Esophagus mucosa (tissue), 1 donor: ENCODE measurements around the gene GLIPR2. TPM values are rescaled to one million over a fixed set of nuclear protein-coding genes. Genes with fewer than 3 reads are reported as not detected.
"Not testable (repeated sequence)": the region's sequence is repeated elsewhere in the genome, so short reads cannot be mapped to it uniquely, and the experiment has no call there.

Experiments
- ATAC-seq: fragments of 200-7000 bp; cut with Tn5 transposase; one replicate; pipeline ENCODE4 v1.9.1; 2020
- total RNA-seq: library from RNA; stranded (reverse); gene quantifications from one replicate; pipeline ENCODE4 v1.2.4, GENCODE V29; 2023
- donor health status: DM: yes; HTN: yes; CAD: no.

The GLIPR2 gene
- total RNA-seq, 1 donor from 2014 or later: 8.8 TPM

- ATAC-seq: no peak
Measured at GRCh38 chr9:36123515-36123914, 13.0 kb upstream of the GLIPR2 start.

DNA sequence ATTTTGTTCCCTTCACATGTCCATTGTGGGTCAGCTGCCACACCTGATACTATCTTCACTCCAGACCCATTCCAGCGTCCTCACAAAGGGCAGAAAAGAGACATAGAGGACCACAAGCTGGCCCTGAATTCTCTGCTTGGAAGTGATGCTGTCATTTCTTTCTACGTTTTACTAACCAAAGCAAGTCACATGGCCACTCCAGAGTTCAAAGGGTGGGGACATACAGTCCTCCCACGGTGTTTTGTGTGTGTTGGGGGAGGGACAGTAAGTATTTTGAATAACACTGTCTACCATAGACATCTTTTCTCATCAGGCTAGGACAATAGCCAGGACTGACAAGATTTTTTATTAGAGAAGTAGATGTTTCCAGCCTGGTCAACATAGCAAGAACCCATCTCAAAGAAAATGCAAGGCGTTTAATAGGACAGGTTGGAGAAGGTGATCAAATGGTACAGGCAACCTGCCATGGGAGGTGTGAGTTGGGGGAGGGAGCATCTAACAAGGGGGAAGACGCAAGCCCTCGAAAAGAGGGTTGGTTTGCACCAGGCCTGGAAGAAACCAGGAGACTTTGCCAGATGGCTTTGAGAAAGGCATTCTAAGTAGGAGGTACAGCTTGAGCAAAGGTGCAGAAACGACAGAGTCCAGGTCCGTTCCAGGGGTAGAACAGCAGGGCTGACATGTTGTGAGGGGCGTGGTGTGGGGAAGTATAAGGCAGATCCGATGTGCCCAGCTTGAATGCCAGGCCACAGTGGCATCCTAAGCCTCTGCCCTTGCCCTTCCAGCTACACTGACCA, 11.3 kb upstream of the GLIPR2 start:
- no peak for ATAC-seq

DNA sequence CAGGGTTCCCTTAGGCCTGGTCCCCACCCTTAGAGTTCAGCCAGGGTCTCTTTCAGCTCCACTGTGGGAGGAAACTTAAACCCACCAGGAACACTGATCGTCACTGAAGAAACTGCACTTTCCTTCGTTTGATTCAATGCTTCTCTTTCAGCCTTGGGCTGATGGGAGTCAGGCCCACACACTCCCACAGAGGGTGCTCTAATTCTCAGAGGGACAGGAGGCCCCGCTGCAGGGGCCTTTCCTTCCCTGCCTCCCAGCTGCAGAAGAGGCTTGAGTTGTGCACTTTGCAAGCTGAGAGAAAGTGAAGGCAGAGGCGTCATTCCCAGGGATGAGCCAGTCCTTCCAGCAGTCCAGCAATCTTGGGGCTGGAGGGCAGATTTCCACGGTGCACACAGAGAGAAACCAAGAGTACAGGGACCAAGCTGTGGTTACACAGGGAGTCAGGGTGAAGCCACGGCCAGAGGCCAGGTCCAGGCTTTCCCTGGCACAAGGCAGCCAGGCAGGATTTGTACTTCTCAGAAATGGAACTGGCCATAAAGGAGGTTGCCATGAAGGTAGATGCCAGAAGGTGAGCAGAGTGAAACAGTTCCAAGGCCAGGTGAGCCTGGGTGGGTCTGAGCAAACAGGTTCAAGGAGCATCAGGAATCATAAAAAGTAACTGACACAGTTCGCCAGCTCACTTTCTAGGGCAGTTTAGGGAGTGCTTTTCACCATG, 10.4 kb upstream of the GLIPR2 start:
- ATAC-seq: no peak

- ATAC-seq: no peak
Measured at GRCh38 chr9:36127652-36128244, 8.8 kb upstream of the GLIPR2 start.

GRCh38 chr9:36128349-36128748, 8.2 kb upstream of the GLIPR2 start:
- ATAC-seq: no peak

- ATAC-seq: no peak
Measured at GRCh38 chr9:36129139-36129538, 7.4 kb upstream of the GLIPR2 start.

- not testable (repeated sequence) for ATAC-seq
Measured at GRCh38 chr9:36131666-36132065, 4.9 kb upstream of the GLIPR2 start.

DNA sequence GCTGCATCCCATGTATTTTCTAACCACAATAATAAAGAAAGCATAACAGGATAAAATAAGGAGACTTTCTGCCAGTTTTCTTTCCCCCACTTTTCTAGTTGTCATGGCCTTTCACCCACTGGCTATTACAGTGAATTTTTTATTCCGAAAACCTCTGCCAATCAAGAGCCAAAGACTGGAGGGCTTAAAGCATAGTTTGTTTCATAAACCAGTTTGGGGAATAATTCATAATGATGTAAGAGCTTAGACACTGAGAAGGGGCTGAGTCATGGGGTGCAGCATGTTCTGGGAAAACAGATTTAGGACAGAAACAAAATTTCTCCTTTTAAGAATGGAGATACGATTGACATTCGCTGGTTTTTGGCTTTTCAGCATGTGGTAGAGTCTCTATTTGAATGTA, 4.4 kb upstream of the GLIPR2 start:
- ATAC-seq: peak; percentile 59

DNA sequence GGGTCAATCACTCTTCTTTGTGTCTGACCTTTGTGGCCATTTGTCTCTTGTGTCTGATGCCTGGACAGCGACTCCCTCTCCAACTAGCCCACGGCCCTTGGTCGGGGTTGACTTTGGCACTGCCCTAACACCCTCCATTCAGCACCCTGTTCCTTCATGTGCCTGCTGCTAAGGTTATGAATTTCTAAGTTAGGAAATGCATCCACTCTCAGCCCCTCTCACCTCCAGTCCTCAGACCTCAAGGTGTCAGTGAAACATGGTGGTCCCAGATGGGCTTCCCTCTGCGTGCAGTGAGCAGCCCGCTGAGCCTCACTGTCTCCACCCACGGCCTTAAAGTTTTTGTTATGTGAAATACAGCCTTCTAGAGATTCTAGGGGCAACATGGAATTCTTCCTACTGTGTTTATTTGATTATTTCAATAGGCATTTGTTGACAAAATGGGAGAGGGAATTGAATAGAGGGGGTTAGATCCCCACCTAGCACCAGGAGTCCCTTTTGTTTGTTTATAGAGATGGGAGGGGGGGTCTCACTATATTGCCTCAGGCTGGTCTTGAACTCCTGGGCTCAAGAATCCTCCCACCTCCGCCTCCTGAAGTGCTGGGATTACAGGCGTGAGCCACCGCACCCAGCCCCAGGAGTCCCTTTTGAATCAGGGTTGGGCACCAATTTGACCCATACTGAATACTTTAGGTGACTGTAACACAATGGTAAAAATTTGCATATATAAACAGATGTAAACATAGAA, 1.6 kb upstream of the GLIPR2 start:
- no peak for ATAC-seq

DNA sequence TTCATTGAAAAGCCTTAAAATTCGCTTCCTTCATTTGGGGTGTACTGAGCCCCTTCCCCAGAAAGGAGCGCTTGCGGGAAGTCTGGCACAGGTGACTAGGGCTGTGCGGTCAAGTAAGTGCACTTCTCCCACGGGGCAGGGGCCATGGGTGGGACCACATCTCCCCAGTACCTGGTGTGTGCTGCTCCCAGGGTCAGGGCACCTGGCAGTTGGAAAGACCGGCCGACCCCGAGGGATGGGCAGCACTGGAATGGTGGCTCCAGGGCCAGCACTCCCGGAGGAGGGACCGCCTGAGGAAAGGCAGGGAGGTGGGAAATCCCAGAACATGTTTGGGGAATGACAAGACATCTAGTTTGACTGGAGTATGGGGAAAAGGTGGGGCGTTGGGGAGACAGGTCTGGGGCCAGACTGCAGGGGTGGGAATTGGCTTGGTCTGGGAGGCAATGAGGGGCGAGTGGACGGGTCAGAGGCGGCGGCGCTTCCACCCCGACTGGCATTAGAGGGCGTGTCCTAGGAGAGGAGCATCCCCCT, 727 bp upstream of the GLIPR2 start:
- peak; percentile 18 for ATAC-seq

- ATAC-seq: peak; percentile 10
Measured at GRCh38 chr9:36136894-36137391, 410 bp downstream of the GLIPR2 start.

DNA sequence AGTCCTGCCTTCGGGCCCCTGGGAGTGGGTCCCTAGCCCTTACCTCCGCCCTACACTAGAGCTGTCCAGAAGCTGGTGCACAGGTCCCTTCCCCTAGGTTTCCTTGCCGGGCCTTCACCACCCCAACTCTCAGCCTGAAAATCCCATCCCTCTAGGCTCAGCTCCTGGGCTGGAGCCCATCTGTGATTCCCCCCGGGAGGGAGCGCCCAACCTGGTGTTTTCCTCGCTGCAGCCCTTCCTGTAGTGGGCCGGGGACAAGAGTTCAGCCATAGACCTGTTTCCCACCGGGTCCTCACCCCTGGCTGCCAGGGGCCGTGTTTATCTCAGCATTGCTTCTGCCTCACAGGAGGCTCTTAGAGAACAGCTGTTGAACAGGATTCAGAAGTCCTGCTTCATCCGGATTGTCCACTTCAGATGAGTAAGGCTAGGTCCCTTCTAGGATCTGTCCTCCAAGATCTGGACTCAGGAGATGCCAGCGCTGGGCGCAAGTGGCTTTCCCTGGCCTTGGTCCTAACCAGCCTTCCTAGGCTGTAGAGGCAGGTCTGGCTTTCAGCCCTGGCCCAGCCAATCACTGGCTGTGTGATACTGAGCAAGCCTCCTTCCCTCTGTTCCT, 965 bp downstream of the GLIPR2 start:
- ATAC-seq: no peak

GRCh38 chr9:36138496-36138895, 2.0 kb downstream of the GLIPR2 start:
- no peak for ATAC-seq

DNA sequence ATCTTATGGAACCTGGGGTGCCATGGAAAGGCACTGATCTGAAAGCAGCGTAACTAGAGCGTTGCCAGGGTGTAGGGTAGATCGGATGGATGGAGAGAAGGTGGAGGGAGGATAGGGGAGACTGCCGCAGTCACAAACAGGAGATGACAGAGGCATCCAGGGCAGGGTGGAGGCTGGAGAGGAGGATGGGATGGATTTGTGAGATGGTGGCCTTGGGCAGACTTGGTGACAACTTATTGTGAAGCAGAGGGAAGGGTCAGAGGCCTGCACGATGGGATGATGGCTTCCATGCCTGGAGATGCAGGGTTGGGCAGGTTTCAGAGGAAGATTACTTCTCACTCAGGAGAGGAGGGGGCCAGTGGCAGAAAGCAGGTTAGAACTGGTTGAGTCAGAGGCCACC, 2.4 kb downstream of the GLIPR2 start:
- ATAC-seq: no peak

DNA sequence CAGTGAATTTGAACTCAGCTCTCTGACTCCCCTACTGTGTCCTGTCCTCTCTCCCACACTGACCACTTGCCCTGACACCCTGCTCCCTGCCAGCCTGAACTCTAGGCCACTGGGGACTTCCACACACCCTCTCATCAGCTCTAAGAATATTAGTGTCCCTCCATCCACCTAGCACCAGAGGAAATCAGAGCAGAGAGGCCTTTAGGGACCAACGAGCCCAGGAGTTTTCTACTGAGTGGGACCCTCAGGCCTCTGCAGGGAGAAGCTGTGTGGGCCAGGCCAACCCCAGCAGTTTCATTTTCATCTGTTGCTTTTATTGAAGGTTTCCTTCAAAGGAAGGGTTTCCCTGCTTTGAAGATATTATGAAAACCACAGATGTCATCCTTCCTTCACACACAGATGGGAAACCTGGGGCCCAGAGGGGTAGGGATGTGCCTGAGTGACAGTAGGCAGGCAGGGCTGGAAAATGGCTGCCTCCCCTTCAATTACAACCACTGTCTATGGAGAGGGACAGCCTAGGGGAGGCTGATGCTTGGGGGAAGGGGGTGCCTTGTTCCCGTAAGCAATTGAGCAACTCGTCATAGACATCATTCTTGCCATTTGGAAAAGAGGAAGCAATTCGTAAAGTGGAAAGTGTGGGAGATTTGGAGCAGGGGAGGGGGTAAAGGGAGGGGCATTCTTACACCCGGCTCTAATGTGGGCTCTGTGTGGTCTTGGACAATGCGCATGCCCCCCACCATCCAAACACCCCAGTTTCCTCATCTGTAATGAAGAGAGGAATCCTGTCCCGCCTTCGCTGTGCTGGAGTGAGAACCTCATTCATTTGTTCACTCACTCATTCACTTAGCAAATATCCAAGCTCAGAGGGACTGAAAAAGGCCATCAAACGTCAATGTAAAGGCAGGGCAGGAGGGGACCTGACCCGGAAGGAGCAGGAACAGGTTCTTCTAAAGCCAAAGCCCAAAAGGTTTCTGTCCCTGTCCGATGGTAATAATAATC, 3.9 kb downstream of the GLIPR2 start:
- no peak for ATAC-seq

GRCh38 chr9:36141288-36141687, 4.8 kb downstream of the GLIPR2 start:
- ATAC-seq: no peak

- ATAC-seq: no peak
Measured at GRCh38 chr9:36141761-36142160, 5.2 kb downstream of the GLIPR2 start.

DNA sequence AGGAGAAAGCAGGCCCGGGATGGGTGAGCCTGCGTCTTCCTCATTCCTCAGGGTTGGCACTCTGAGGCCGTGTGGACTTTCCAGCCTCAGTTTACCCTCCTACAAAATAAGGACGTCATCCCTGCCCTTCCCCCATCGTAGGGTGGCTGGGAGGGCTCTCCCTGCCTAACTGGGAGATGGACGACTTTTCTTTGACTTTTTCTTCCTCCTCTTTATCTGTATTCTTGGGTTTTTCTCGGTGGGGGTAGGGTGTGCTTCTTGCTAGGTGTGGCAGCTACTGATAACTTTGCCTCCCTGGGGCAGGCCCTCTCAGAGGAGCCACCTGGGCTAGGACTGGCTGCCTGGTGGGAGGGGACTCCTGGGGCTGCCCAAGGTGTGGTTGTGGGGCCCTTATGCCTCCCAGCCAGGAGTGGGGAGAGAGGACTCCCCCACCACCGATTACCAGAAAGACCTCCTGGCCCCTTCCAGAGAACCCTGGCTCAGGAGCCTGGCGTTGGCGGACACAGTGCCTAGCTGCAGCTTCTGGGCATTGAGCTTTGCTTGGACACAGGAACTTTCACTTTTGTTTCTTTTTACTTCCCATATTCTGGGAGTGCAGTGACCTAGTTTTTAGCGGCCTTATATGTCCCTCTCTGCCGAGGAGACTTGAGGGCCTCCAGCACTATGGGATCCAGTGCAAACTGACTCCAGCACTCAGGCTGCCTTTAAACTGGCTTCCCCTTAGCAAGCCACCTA, 6.1 kb downstream of the GLIPR2 start:
- ATAC-seq: no peak

- no peak for ATAC-seq
Measured at GRCh38 chr9:36143245-36143641, 6.7 kb downstream of the GLIPR2 start.
